OCI-LY3 (cell line): ENCODE results near the gene UNC5A.

Experiments
- H2AFZ ChIP-seq: fragments of 200-600, 300-600 bp; shearing (Covaris generic); 2 replicates; pipeline ENCODE4 v1.6.0; 2014; ENCODE audit warnings: antibody characterized with exemption, low read depth, low read length
- H3K27ac ChIP-seq: fragments of 200-600, 300-600 bp; sonication (generic); 2 replicates; pipeline ENCODE4 v1.5.1; 2014; ENCODE audit warnings: mild to moderate bottlenecking, low read length, moderate library complexity, mixed read lengths
- H3K27me3 ChIP-seq: fragments of 200-600, 300-600 bp; sonication (generic); 2 replicates; pipeline ENCODE4 v1.6.1; 2014; ENCODE audit warnings: low read depth, low read length, mixed read lengths
- H3K36me3 ChIP-seq: fragments of 200-600, 300-600 bp; sonication (generic); replicated peaks from 2 replicates; pipeline ENCODE3; 2014; ENCODE audit warnings: low read depth, low read length, mixed read lengths
- H3K4me1 ChIP-seq: fragments of 300-600, 200-600 bp; sonication (generic); 2 replicates; pipeline ENCODE4 v1.6.1; 2014; ENCODE audit warnings: low read length, mixed read lengths
- H3K4me2 ChIP-seq: fragments of 200-600, 300-600 bp; sonication (generic); 2 replicates; pipeline ENCODE4 v1.6.1; 2014; ENCODE audit warnings: low read length, mixed read lengths
- H3K4me3 ChIP-seq: fragments of 300-600, 200-600 bp; sonication (generic); 2 replicates; pipeline ENCODE4 v1.5.1; 2014; ENCODE audit warnings: antibody characterized with exemption, mild to moderate bottlenecking, low read length, moderate library complexity
- H3K79me2 ChIP-seq: fragments of 300-600, 200-600 bp; shearing (Covaris generic); 2 replicates; pipeline ENCODE4 v1.6.1; 2014; ENCODE audit warnings: mild to moderate bottlenecking, low read length, mixed read lengths
- H3K9ac ChIP-seq: fragments of 300-600, 200-600 bp; shearing (Covaris generic); 2 replicates; pipeline ENCODE4 v1.6.0; 2014; ENCODE audit warnings: mild to moderate bottlenecking, low read length, moderate library complexity
- H3K9me3 ChIP-seq: fragments of 200-600, 300-600 bp; shearing (Covaris generic); 2 replicates; pipeline ENCODE4 v1.6.1; 2014; ENCODE audit warnings: low read length, mixed read lengths; ENCODE audit not compliant: insufficient read depth
- H4K20me1 ChIP-seq: fragments of 200-600, 300-600 bp; sonication (generic); 2 replicates; pipeline ENCODE4 v1.6.1; 2016; ENCODE audit warnings: low read length, mixed read lengths; ENCODE audit not compliant: insufficient read depth
- EZH2phosphoT487 ChIP-seq: fragments of 200-600 bp; shearing (Covaris generic); IDR thresholded peaks from 2 replicates; pipeline ENCODE4 v1.6.1; 2018; ENCODE audit warnings: antibody characterized with exemption, mixed run types, low read depth
- TF ChIP-seq, protein P1 (sequence below): fragments of 200-600, 300-600 bp; sonication (generic); IDR thresholded peaks from 2 replicates; pipeline ENCODE4 v1.5.1; 2014; ENCODE audit warnings: antibody characterized with exemption, low read length, low read depth

UNC5A gene

DNA sequence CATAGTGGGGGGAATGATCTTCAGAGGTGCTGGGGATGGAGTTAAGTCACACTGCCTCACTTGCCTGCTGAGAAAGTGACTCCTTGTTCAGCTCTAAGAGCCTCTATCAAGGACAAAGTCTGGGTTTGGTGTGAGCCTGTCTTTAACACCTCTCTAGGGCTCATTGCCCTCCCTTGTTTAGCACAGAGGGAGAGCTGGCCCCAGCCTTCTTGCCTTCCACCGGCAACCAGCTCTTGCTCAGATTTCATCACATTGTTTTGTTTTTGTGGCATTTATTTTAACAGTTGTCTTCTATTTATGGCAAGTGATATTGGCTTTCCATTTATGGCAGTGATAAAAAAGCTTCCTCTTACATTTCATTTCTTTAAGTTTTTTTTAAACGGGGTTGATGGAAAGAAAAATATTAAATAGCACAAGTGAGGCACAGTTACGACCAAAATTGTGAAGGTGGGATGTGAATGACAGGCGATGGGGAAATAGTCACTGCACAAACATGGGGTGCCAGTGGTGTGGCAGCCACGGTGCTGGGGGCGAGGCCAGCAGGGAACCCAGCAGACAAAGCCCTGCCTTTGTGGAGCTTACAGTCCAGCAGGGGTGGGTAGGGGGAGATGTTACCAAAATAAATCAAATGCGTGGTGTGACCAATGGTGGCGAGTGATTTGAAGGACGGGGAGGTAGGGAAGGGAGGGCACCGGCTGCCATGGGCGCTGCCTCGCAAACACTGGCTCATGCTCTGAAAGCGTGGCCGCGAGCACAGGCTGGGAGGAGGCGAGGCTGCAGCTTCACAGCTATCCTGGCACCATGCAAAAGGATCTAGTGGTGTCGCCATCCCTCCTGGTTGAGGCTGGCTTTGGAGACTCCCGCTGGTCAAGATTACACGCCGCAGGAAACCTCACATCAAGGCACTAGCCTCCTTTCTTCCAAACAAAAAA lies 21.2 kb upstream of the UNC5A start:
- Histone ChIP-seq H3K4me3 (no peak overlapping the region), H3K9ac (no peak overlapping the region), H3K27me3 (peaks cover 27% of the 10 kb centered on the region), H3K79me2 (no peaks in the 10 kb centered on the region), H3K4me2 (no peak overlapping the region), H4K20me1 (no peaks in the 10 kb centered on the region), H3K27ac (no peak overlapping the region), H3K4me1 (no peaks in the 10 kb centered on the region), H3K36me3 (no peaks in the 10 kb centered on the region), H2AFZ (no peak overlapping the region), H3K9me3 (no peaks in the 10 kb centered on the region)
- TF ChIP-seq, protein P1, sequence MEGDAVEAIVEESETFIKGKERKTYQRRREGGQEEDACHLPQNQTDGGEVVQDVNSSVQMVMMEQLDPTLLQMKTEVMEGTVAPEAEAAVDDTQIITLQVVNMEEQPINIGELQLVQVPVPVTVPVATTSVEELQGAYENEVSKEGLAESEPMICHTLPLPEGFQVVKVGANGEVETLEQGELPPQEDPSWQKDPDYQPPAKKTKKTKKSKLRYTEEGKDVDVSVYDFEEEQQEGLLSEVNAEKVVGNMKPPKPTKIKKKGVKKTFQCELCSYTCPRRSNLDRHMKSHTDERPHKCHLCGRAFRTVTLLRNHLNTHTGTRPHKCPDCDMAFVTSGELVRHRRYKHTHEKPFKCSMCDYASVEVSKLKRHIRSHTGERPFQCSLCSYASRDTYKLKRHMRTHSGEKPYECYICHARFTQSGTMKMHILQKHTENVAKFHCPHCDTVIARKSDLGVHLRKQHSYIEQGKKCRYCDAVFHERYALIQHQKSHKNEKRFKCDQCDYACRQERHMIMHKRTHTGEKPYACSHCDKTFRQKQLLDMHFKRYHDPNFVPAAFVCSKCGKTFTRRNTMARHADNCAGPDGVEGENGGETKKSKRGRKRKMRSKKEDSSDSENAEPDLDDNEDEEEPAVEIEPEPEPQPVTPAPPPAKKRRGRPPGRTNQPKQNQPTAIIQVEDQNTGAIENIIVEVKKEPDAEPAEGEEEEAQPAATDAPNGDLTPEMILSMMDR = no peak
- TF ChIP-seq EZH2phosphoT487 = no peak

DNA sequence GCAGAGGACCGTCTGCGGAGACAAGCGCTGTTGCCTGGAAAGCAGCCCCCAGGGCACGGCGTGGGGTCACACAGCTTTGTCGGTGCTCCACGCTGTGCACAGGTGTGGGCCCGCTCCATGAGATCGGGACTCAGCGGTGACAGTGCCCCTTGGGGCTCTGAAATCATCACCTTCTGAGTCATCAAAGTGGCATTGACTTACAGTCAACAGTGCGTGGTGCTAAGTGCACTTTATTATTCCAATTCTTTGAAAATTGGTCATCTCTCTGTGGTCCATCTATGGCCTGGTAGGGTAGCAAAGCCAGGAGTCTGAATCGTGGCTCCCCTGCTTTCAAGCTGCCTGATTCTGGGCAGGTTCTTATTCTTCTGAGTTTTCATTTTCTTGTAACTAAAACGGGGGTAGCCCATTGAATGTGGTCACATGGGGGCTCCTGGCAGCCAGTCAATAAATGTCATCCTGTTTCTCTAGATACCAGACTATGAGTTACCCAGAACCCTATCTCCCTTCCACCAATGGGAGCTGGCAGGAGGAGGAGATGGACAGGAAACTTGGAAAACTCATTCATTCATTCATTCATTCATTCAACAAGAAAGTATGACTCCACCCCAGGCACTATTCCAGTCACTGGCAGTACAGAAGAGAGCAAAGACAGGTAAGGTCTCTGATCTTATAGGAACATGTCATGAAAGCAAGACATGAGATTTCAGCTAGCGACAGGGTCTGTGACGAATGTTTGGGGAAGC lies 20.3 kb upstream of the UNC5A start:
- Histone ChIP-seq H3K36me3 (no peaks in the 10 kb centered on the region), H3K27me3 (peaks cover 27% of the 10 kb centered on the region), H2AFZ (no peak overlapping the region), H3K9me3 (no peaks in the 10 kb centered on the region), H3K4me3 (no peak overlapping the region), H3K4me1 (no peaks in the 10 kb centered on the region), H3K9ac (no peak overlapping the region), H3K79me2 (no peaks in the 10 kb centered on the region), H4K20me1 (no peaks in the 10 kb centered on the region), H3K4me2 (no peak overlapping the region), H3K27ac (no peak overlapping the region)
- TF ChIP-seq EZH2phosphoT487 = no peak
- TF ChIP-seq, protein P1 = no peak

DNA sequence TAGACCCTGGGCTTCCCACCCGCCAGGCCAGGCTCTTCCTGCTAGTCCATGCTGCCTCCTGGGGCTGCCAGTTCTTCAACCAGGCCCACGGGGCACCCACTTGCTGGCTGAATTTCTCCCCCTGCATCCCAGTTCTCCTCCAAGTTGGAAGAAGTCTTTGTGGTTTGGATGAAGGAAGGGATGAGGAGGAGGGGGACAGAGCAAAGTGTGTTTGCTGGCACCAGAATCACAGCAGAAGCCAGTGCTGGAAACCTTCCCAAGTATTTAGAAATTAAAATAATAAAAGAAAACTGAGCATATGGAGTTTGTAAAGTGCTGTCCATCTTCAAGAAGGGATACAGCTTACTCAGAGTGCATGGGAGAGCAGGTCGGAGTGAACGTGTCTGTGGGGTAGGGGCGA lies 19.4 kb upstream of the UNC5A start:
- no peak overlapping the region for H3K9ac ChIP-seq
- H3K4me2 ChIP-seq = no peak overlapping the region
- H3K27me3 ChIP-seq = peaks cover 32% of the 10 kb centered on the region
- no peaks in the 10 kb centered on the region for H3K79me2 ChIP-seq
- H4K20me1 ChIP-seq = no peaks in the 10 kb centered on the region
- H3K4me3 ChIP-seq = no peak overlapping the region
- no peaks in the 10 kb centered on the region for H3K4me1 ChIP-seq
- no peak overlapping the region for H2AFZ ChIP-seq
- TF ChIP-seq, protein P1 = no peak
- TF ChIP-seq EZH2phosphoT487 = no peak
- no peaks in the 10 kb centered on the region for H3K36me3 ChIP-seq
- no peak overlapping the region for H3K27ac ChIP-seq
- H3K9me3 ChIP-seq = no peaks in the 10 kb centered on the region
